Measurements from ENCODE around the gene BAIAP2L1. TPM values are rescaled to one million over a fixed set of nuclear protein-coding genes. Genes with fewer than 3 reads are reported as not detected.

The BAIAP2L1 gene
- total and polyA plus RNA-seq, 2 donors (not counting 3 experiments of a cell fraction or from before 2014, with no cell fraction given) = 0.32 to 1.1 TPM

- FAIRE-seq (no peak), DNase-seq (ENCODE audit: low read depth, low spot score) (no peak)
- H3K4me3 ChIP-seq (replicated peaks in 1 of 3; ENCODE audit: insufficient read depth in 1 of 3, low read depth in 1 of 3, low read length in 3 of 3) = no peak overlapping the region
- intact Hi-C loops (cut with micrococcal nuclease) (no loop called here), dilution Hi-C loops (cut with MboI; ENCODE audit: extremely low pct_ligation_motif_present, low sequenced_read_pairs) (no loop called here)
- no peaks in the 10 kb centered on the region for H3K79me2 ChIP-seq (ENCODE audit: control insufficient read depth, insufficient read depth, low read length)
- H3K9ac ChIP-seq (replicated peaks; ENCODE audit: extremely low read depth, insufficient read depth, low read length) = no peak overlapping the region
- ChIA-PET POLR2A (no interaction called here), CTCF (interaction anchor here (1.6 kb wide), 1 partner anchor 13 kb away, joined by 4 read pairs; no protein-coding TSS in a partner anchor)
- no peak overlapping the region for H3K4me2 ChIP-seq (ENCODE audit: insufficient read depth, low read length)
- no peak overlapping the region for H3K27ac ChIP-seq (ENCODE audit: insufficient read depth, low read depth, low read length)
- H4K20me1 ChIP-seq (replicated peaks; ENCODE audit: control insufficient read depth, extremely low read depth, insufficient read depth, low read length) = no peaks in the 10 kb centered on the region
- no peaks in the 10 kb centered on the region for H3K36me3 ChIP-seq (ENCODE audit: control insufficient read depth in 2 of 2, extremely low read depth in 1 of 2, insufficient read depth in 2 of 2, low read length in 2 of 2)
- TF ChIP-seq JUN (IDR thresholded peaks at IDR 0.05; ENCODE audit: borderline replicate concordance, insufficient read depth, insufficient read length, low read depth) (no peak), CTCF (IDR thresholded peaks at IDR 0.05; ENCODE audit: extremely low read depth in 1 of 2, insufficient read depth in 1 of 2, low read depth in 1 of 2, low read length in 2 of 2) (no peak), MAX (IDR thresholded peaks at IDR 0.05; ENCODE audit: insufficient read depth, insufficient read length) (no peak), POLR2AphosphoS5 (IDR thresholded peaks at IDR 0.05; ENCODE audit: insufficient read depth, low read depth, low read length) (no peak)
- H3K9me3 ChIP-seq (replicated peaks; ENCODE audit: control insufficient read depth, insufficient read depth, low read length) = no peaks in the 10 kb centered on the region
- H3K4me1 ChIP-seq (ENCODE audit: control insufficient read depth, extremely low read depth, insufficient read depth, low read length) = no peaks in the 10 kb centered on the region
- H3K27me3 ChIP-seq (ENCODE audit: control insufficient read depth in 2 of 2, insufficient read depth in 2 of 2, low read length in 2 of 2) = no peaks in the 10 kb centered on the region
- no peaks in the 10 kb centered on the region for H3K9me1 ChIP-seq (replicated peaks; ENCODE audit: control insufficient read depth, extremely low read depth, insufficient read depth, low read length)
- no TSS peak for BruUV-seq (replicated peaks)
- H2AFZ ChIP-seq (ENCODE audit: low read depth, low read length) = no peak overlapping the region
These were observed 25.2 kb downstream of the BAIAP2L1 start for GRCh38 chr7:98375664-98376063.

- ChIA-PET CTCF (interaction anchor here (1.6 kb wide), 1 partner anchor 14 kb away, joined by 4 read pairs; no protein-coding TSS in a partner anchor), POLR2A (no interaction called here)
- FAIRE-seq = no peak
- TF ChIP-seq EZH2 (IDR thresholded peaks at IDR 0.05; ENCODE audit: borderline replicate concordance, low read depth, low read length, severe bottlenecking) = no peak
- Histone ChIP-seq H3K9me3 (replicated peaks; ENCODE audit: control insufficient read depth, insufficient read depth, low read length) (no peaks in the 10 kb centered on the region), H3K9ac (replicated peaks; ENCODE audit: extremely low read depth, insufficient read depth, low read length) (no peak overlapping the region), H3K27ac (ENCODE audit: insufficient read depth, low read depth, low read length) (no peak overlapping the region), H3K9me1 (replicated peaks; ENCODE audit: control insufficient read depth, extremely low read depth, insufficient read depth, low read length) (no peaks in the 10 kb centered on the region), H3K4me1 (ENCODE audit: control insufficient read depth, extremely low read depth, insufficient read depth, low read length) (peaks cover 2% of the 10 kb centered on the region), H3K27me3 (ENCODE audit: control insufficient read depth in 2 of 2, insufficient read depth in 2 of 2, low read length in 2 of 2) (no peaks in the 10 kb centered on the region), H4K20me1 (replicated peaks; ENCODE audit: control insufficient read depth, extremely low read depth, insufficient read depth, low read length) (no peaks in the 10 kb centered on the region), H3K4me3 (replicated peaks in 1 of 3; ENCODE audit: insufficient read depth in 1 of 3, low read depth in 1 of 3, low read length in 3 of 3) (no peak overlapping the region), H3K36me3 (ENCODE audit: control insufficient read depth in 2 of 2, extremely low read depth in 1 of 2, insufficient read depth in 2 of 2, low read length in 2 of 2) (no peaks in the 10 kb centered on the region), H3K4me2 (ENCODE audit: insufficient read depth, low read length) (no peak overlapping the region), H2AFZ (ENCODE audit: low read depth, low read length) (no peak overlapping the region), H3K79me2 (ENCODE audit: control insufficient read depth, insufficient read depth, low read length) (no peaks in the 10 kb centered on the region)
- dilution Hi-C loops (cut with MboI; ENCODE audit: extremely low pct_ligation_motif_present, low sequenced_read_pairs) (no loop called here), intact Hi-C loops (cut with micrococcal nuclease) (no loop called here)
- no peak for DNase-seq (ENCODE audit: low read depth, low spot score)
- BruUV-seq (replicated peaks) = no TSS peak
These were observed 26.6 kb downstream of the BAIAP2L1 start for GRCh38 chr7:98374285-98374680.

Measured in endothelial cell of umbilical vein (primary cell).